SK-N-SH (cell line): Measurements from ENCODE around the gene SNHG17. TPM values are rescaled to one million over a fixed set of nuclear protein-coding genes. Genes with fewer than 3 reads are reported as not detected.
"Not testable (repeated sequence)": the region's sequence is repeated elsewhere in the genome, so short reads cannot be mapped to it uniquely, and the experiment has no call there.

Source experiments
- CTCF ChIA-PET: fragments of 300-600, 350-600 bp; formaldehyde crosslinking; extraction: SDS; loops from one replicate; lab custom pipeline; 2021; lab: Yijun Ruan, JAX
- POLR2A ChIA-PET: fragments of 350-600 bp; sonication (Branson Sonifier 250); formaldehyde crosslinking; extraction: SDS; loops from one replicate; lab custom pipeline; 2020; ENCODE audit warnings: antibody characterized with exemption, inconsistent platforms; lab: Yijun Ruan, JAX
- DNase-seq: peaks from one replicate; pipeline ENCODE4 v3.0.0; 2012
- H2AFZ ChIP-seq: fragments of 200-600 bp; sonication (generic); 2 replicates; pipeline ENCODE4 v1.8.1; 2016; ENCODE audit warnings: antibody characterized with exemption, mild to moderate bottlenecking, low read depth
- H3F3A ChIP-seq: fragments of 200-600 bp; sonication (generic); replicated peaks from 2 replicates; pipeline ENCODE3; 2016; ENCODE audit warnings: antibody characterized with exemption, mild to moderate bottlenecking; ENCODE audit not compliant: insufficient read depth
- H3K27ac ChIP-seq, 2 experiments: fragments of 200-500 bp in 1 of 2; fragments of 200-600 bp in 1 of 2; sonication (Bioruptor generic) in 1 of 2; sonication (generic), shearing (Covaris generic) in 1 of 2; 2 replicates each; pipeline versions ENCODE4 v1.5.1 to v1.6.1; 2014 to 2016; ENCODE audit warnings: low read depth in 2 of 2, inconsistent platforms in 1 of 2, low read length in 1 of 2, mild to moderate bottlenecking in 1 of 2, mixed read lengths in 1 of 2
- H3K27me3 ChIP-seq: fragments of 200-600 bp; sonication (generic), shearing (Covaris generic); 2 replicates; pipeline ENCODE4 v1.6.1; 2016; ENCODE audit warnings: mixed run types; ENCODE audit not compliant: insufficient read depth
- H3K36me3 ChIP-seq, 2 experiments: fragments of 200-500 bp in 1 of 2; fragments of 200-600 bp in 1 of 2; sonication (Bioruptor generic) in 1 of 2; sonication (generic) in 1 of 2; replicated peaks in 1 of 2; 2 replicates each; pipeline versions ENCODE3 to v1.5.1; 2014 to 2016; ENCODE audit warnings: low read length in 1 of 2, mild to moderate bottlenecking in 1 of 2; ENCODE audit not compliant: insufficient read depth in 2 of 2, control insufficient read depth in 1 of 2
- H3K4me1 ChIP-seq, 2 experiments: fragments of 200-500 bp in 1 of 2; fragments of 200-600 bp in 1 of 2; sonication (Bioruptor generic) in 1 of 2; sonication (generic), shearing (Covaris generic) in 1 of 2; 2 replicates each; pipeline versions ENCODE4 v1.5.1 to v1.6.1; 2014 to 2016; ENCODE audit warnings: low read depth in 1 of 2, low read length in 1 of 2, mixed run types in 1 of 2; ENCODE audit not compliant: insufficient read depth in 2 of 2, control insufficient read depth in 1 of 2
- H3K4me2 ChIP-seq: fragments of 200-600 bp; sonication (generic), shearing (Covaris generic); 2 replicates; pipeline ENCODE4 v1.6.1; 2017; ENCODE audit warnings: mixed run types
- H3K4me3 ChIP-seq, 2 experiments: fragments of 200-500 bp in 1 of 2; fragments of 200-600 bp in 1 of 2; sonication (Bioruptor generic) in 1 of 2; sonication (generic), shearing (Covaris generic) in 1 of 2; 2 replicates each; pipeline versions ENCODE4 v1.5.1 to v1.8.1; 2014 to 2016; ENCODE audit warnings: low read depth in 2 of 2, inconsistent platforms in 1 of 2, low read length in 1 of 2, mild to moderate bottlenecking in 1 of 2, mixed read lengths in 1 of 2, moderate library complexity in 1 of 2
- H3K79me2 ChIP-seq: fragments of 200-600 bp; sonication (generic); 2 replicates; pipeline ENCODE4 v1.8.1; 2017; ENCODE audit warnings: mild to moderate bottlenecking; ENCODE audit not compliant: insufficient read depth
- H3K9ac ChIP-seq: fragments of 200-600 bp; sonication (generic); 2 replicates; pipeline ENCODE4 v1.6.1; 2017; ENCODE audit warnings: mixed run types
- H3K9me2 ChIP-seq: fragments of 200-600 bp; sonication (generic); 2 replicates; pipeline ENCODE4 v1.6.1; 2017; ENCODE audit warnings: mixed run types
- H3K9me3 ChIP-seq: fragments of 200-600 bp; sonication (generic); 2 replicates; pipeline ENCODE4 v1.6.1; 2017; ENCODE audit warnings: mixed run types, mild to moderate bottlenecking, moderate library complexity
- H4K20me1 ChIP-seq: fragments of 200-600 bp; sonication (generic); 2 replicates; pipeline ENCODE4 v1.6.1; 2017; ENCODE audit warnings: mild to moderate bottlenecking, mixed run types; ENCODE audit not compliant: insufficient read depth
- ELF1 ChIP-seq: IDR thresholded peaks from 2 replicates; pipeline ENCODE4 v1.4.0; 2012
- EZH2phosphoT487 ChIP-seq: fragments of 200-600 bp; sonication (generic); IDR thresholded peaks from 2 replicates; pipeline ENCODE4 v1.6.1; 2017; ENCODE audit warnings: low read depth, mixed run types, mild to moderate bottlenecking, antibody characterized with exemption, moderate library complexity, borderline replicate concordance
- FOSL2 ChIP-seq: IDR thresholded peaks from 2 replicates; pipeline ENCODE4 v1.4.0; 2012; ENCODE audit warnings: low read depth, mild to moderate bottlenecking, moderate library complexity, borderline replicate concordance
- GABPA ChIP-seq: IDR thresholded peaks from 2 replicates; pipeline ENCODE4 v1.4.0; 2012; ENCODE audit warnings: low read depth, mild to moderate bottlenecking
- GATA2 ChIP-seq: sonication (generic); formaldehyde crosslinking; IDR thresholded peaks from 2 replicates; pipeline ENCODE4 v1.5.0; 2020; ENCODE audit warnings: mild to moderate bottlenecking, missing genetic modification reagents
- MEF2A ChIP-seq: IDR thresholded peaks from 2 replicates; pipeline ENCODE4 v1.4.0; 2012; ENCODE audit warnings: low read depth, borderline replicate concordance
- NFIC ChIP-seq: IDR thresholded peaks from 2 replicates; pipeline ENCODE4 v1.4.0; 2012; ENCODE audit warnings: borderline replicate concordance
- RAD21 ChIP-seq: IDR thresholded peaks from 2 replicates; pipeline ENCODE4 v1.6.1; 2012; ENCODE audit warnings: mild to moderate bottlenecking, low read length
- RCOR1 ChIP-seq: fragments of 150-350 bp; IDR thresholded peaks from 2 replicates; pipeline ENCODE4 v1.6.1; 2017; ENCODE audit warnings: antibody characterized with exemption, low read length
- RFX5 ChIP-seq: IDR thresholded peaks from 2 replicates; pipeline ENCODE4 v1.6.1; 2012; ENCODE audit warnings: mild to moderate bottlenecking, improper control_type of control experiment, low read length
- TAF1 ChIP-seq: IDR thresholded peaks from 2 replicates; pipeline ENCODE4 v1.6.1; 2012; ENCODE audit warnings: low read depth, mild to moderate bottlenecking, low read length, moderate library complexity, borderline replicate concordance
- YY1 ChIP-seq: IDR thresholded peaks from 2 replicates; pipeline ENCODE4 v1.4.0; 2012; ENCODE audit warnings: low read depth, mild to moderate bottlenecking
- WGBS: methylation state at CpG from one replicate; pipeline ENCODE4 v1.1.6; 2017; ENCODE audit warnings: low lambda C conversion rate; 5-methylcytosine and 5-hydroxymethylcytosine counted together
- polyA plus RNA-seq, 3 experiments: library from polyadenylated mRNA; depleted of rRNA; stranded (reverse); fragments of >200 nt; gene quantifications; 2 replicates each; pipeline ENCODE4 v1.2.3, GENCODE V29; 2012
- TF ChIP-seq, protein P1 (sequence below): IDR thresholded peaks from 2 replicates; pipeline ENCODE4 v1.4.0; 2012; ENCODE audit warnings: low read depth, borderline replicate concordance
- TF ChIP-seq, protein P2 (sequence below): IDR thresholded peaks from 2 replicates; pipeline ENCODE4 v1.4.0; 2012; ENCODE audit warnings: low read depth
- TF ChIP-seq, protein P3 (sequence below): IDR thresholded peaks from 2 replicates; pipeline ENCODE4 v1.4.0; 2012; ENCODE audit warnings: low read depth, borderline replicate concordance
- TF ChIP-seq, protein P4 (sequence below): IDR thresholded peaks from 2 replicates; pipeline ENCODE4 v1.6.1; 2012; ENCODE audit warnings: mild to moderate bottlenecking, low read depth, low read length, moderate library complexity

Gene SNHG17
- polyA plus RNA-seq, 1 of the 3 experiments (the other 2 are of a cell fraction), result 40.3 TPM

DNA sequence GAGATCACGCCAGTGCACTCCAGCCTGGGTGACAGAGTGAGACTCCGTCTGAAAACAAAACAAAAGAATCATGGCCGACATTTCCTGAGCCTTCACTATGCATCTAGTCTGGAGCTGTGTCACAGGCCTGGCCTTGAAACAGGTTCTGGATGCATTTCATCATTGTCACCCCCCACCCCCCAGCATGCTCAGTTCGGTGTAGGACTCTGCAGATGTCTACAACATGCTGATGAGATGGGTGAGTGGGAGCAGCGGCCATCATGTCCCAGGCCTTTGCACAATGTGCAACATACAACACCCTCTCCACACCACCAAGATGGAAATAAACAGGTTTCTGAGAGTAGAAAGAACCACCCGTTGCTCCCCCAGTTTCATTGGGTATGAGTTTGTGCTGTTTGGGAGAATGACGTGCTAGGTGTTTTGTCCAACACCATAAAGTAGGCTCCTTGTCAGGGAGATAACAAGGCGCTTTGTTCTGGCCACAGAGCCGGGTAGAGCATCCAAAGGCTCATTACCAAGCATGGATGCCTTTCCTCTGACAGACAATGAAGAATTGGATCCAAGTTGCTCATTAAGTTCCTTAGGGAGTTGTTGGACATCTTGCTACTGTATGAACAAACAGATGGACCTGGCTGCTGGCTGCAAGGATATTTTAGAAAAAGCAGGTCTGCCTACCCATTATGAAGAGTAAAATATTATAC is 22.1 kb downstream of the SNHG17 start:
- 90% methylated on average over 9 of the region's 9 CpGs for WGBS
- H3K79me2 ChIP-seq, result no peaks in the 10 kb centered on the region
- CTCF ChIA-PET, result interaction anchor here (1.1 to 1.9 kb wide), 2 partner anchors 20 to 75 kb away, joined by 3 to 6 read pairs; no protein-coding TSS in a partner anchor

DNA sequence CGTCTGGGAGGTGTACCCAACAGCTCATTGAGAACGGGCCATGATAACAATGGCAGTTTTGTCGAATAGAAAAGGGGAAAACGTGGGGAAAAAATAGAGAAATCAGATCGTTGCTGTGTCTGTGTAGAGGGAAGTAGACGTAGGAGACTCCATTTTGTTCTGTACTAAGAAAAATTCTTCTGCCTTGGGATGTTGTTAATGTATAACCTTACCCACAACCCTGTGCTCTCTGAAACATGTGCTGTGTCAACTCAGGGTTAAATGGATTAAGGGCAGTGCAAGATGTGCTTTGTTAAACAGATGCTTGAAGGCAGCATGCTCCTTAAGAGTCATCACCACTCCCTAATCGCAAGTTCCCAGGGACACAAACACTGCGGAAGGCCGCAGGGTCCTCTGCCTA is 27.3 kb downstream of the SNHG17 start:
- peaks cover 8 to 11% of the 10 kb centered on the region in 2 experiments for H3K36me3 ChIP-seq
- H4K20me1 ChIP-seq, H3K4me3 ChIP-seq, H3K4me1 ChIP-seq, H3K27me3 ChIP-seq, H3K4me2 ChIP-seq, H3K27ac ChIP-seq, H3K9ac ChIP-seq, H3F3A ChIP-seq, POLR2A ChIA-PET, DNase-seq, H2AFZ ChIP-seq, H3K9me3 ChIP-seq, H3K79me2 ChIP-seq, H3K9me2 ChIP-seq: not testable (repeated sequence)
- CTCF ChIA-PET, result interaction anchor here (0.6 to 2.4 kb wide), 59 partner anchors 9 to 843 kb away, joined by 3 to 37 read pairs (median 4); partner anchors contain the start of genes RALGAPB and RPRD1B
- 91% methylated on average over 9 of the region's 9 CpGs for WGBS

More for the DNA sequence above, 22.1 kb downstream of the SNHG17 start:
- DNase-seq, result no peak
- no peak overlapping the region for H3K27ac ChIP-seq
- H3K27me3 ChIP-seq, result no peaks in the 10 kb centered on the region
- POLR2A ChIA-PET, result no interaction called here
- no peaks in the 10 kb centered on the region for H3K9me3 ChIP-seq
- H3K9me2 ChIP-seq, result no peaks in the 10 kb centered on the region
- H3K36me3 ChIP-seq, result peaks cover 17 to 27% of the 10 kb centered on the region in 2 experiments
- no peak overlapping the region for H2AFZ ChIP-seq
- no peaks in the 10 kb centered on the region for H4K20me1 ChIP-seq
- H3K4me3 ChIP-seq, result no peak overlapping the region
- no peak overlapping the region for H3K4me2 ChIP-seq
- H3F3A ChIP-seq, result peaks cover 11% of the 10 kb centered on the region
- H3K4me1 ChIP-seq, result no peaks in the 10 kb centered on the region
- TF ChIP-seq GABPA (no peak), FOSL2 (no peak), RCOR1 (no peak), RFX5 (no peak), YY1 (no peak), MEF2A (no peak), NFIC (no peak), ELF1 (no peak), RAD21 (no peak)
- TF ChIP-seq, protein P1, sequence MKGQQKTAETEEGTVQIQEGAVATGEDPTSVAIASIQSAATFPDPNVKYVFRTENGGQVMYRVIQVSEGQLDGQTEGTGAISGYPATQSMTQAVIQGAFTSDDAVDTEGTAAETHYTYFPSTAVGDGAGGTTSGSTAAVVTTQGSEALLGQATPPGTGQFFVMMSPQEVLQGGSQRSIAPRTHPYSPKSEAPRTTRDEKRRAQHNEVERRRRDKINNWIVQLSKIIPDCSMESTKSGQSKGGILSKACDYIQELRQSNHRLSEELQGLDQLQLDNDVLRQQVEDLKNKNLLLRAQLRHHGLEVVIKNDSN, result no peak
- TF ChIP-seq, protein P2, sequence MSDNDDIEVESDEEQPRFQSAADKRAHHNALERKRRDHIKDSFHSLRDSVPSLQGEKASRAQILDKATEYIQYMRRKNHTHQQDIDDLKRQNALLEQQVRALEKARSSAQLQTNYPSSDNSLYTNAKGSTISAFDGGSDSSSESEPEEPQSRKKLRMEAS, result no peak
- TF ChIP-seq, all 33 proteins: peak for 0
- H3K9ac ChIP-seq, result no peak overlapping the region

DNA sequence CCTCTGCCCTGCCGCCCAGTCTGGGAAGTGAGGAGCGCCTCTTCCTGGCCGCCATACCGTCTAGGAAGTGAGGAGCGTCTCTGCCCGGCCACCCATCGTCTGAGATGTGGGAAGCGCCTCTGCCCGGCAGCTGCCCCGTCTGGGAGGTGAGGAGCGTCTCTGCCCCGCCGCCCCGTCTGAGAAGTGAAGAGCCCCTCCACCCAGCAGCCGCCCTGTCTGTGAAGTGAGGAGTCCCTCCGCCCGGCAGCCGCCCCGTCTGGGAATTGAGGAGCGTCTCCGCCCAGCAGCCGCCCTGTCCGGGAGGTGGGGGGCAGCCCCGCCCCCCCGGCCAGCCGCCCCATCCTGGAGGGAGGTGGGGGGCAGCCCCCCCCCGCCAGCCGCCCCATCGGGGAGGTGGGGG is 27.8 kb downstream of the SNHG17 start:
- Histone ChIP-seq H2AFZ (no peak overlapping the region), H3K27ac (no peak overlapping the region), H3K9me3 (no peaks in the 10 kb centered on the region), H3K9me2 (no peaks in the 10 kb centered on the region), H3K4me3 (no peak overlapping the region), H3K27me3 (no peaks in the 10 kb centered on the region), H3K9ac (no peak overlapping the region), H3K4me2 (no peak overlapping the region), H3F3A (no peaks in the 10 kb centered on the region), H3K36me3 (peaks cover 6 to 7% of the 10 kb centered on the region in 2 experiments), H3K4me1 (no peaks in the 10 kb centered on the region), H3K79me2 (no peaks in the 10 kb centered on the region), H4K20me1 (no peaks in the 10 kb centered on the region)
- CTCF ChIA-PET, result interaction anchor here (1.1 to 2.4 kb wide), 4 partner anchors 10 to 349 kb away, joined by 3 to 37 read pairs (median 15); no protein-coding TSS in a partner anchor
- DNase-seq, result no peak
- POLR2A ChIA-PET, result no interaction called here
- WGBS, result 100% methylated on average over 4 of the region's 29 CpGs
- TF ChIP-seq EZH2phosphoT487 (no peak), YY1 (no peak), TAF1 (no peak), GATA2 (no peak)
- TF ChIP-seq, protein P3, sequence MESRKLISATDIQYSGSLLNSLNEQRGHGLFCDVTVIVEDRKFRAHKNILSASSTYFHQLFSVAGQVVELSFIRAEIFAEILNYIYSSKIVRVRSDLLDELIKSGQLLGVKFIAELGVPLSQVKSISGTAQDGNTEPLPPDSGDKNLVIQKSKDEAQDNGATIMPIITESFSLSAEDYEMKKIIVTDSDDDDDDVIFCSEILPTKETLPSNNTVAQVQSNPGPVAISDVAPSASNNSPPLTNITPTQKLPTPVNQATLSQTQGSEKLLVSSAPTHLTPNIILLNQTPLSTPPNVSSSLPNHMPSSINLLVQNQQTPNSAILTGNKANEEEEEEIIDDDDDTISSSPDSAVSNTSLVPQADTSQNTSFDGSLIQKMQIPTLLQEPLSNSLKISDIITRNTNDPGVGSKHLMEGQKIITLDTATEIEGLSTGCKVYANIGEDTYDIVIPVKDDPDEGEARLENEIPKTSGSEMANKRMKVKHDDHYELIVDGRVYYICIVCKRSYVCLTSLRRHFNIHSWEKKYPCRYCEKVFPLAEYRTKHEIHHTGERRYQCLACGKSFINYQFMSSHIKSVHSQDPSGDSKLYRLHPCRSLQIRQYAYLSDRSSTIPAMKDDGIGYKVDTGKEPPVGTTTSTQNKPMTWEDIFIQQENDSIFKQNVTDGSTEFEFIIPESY, result no peak
- TF ChIP-seq, protein P4, sequence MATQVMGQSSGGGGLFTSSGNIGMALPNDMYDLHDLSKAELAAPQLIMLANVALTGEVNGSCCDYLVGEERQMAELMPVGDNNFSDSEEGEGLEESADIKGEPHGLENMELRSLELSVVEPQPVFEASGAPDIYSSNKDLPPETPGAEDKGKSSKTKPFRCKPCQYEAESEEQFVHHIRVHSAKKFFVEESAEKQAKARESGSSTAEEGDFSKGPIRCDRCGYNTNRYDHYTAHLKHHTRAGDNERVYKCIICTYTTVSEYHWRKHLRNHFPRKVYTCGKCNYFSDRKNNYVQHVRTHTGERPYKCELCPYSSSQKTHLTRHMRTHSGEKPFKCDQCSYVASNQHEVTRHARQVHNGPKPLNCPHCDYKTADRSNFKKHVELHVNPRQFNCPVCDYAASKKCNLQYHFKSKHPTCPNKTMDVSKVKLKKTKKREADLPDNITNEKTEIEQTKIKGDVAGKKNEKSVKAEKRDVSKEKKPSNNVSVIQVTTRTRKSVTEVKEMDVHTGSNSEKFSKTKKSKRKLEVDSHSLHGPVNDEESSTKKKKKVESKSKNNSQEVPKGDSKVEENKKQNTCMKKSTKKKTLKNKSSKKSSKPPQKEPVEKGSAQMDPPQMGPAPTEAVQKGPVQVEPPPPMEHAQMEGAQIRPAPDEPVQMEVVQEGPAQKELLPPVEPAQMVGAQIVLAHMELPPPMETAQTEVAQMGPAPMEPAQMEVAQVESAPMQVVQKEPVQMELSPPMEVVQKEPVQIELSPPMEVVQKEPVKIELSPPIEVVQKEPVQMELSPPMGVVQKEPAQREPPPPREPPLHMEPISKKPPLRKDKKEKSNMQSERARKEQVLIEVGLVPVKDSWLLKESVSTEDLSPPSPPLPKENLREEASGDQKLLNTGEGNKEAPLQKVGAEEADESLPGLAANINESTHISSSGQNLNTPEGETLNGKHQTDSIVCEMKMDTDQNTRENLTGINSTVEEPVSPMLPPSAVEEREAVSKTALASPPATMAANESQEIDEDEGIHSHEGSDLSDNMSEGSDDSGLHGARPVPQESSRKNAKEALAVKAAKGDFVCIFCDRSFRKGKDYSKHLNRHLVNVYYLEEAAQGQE, result no peak
